Activated CD8-positive, alpha-beta memory T cell treated with anti-CD3 and anti-CD28 coated beads for 48 hours (primary cell): ENCODE measurements around the gene REPIN1.

ENCODE experiments used
- DNase-seq, 3 experiments: peaks; one replicate each; pipeline ENCODE4 v3.0.0-alpha.2; 2020; ENCODE audit warnings: low read depth in 2 of 3, low spot score in 2 of 3

The REPIN1 gene

GRCh38 chr7:150368096-150368883 is at the start of gene REPIN1:
TSS of gene REPIN1 (plus strand) at chr7:150368822. CDS start at chr7:150369712, 890 bp downstream.
- DNase-seq = peak; percentile 54 to 62 (median 61)

GRCh38 chr7:150321788-150322113 is 46.9 kb upstream of the REPIN1 start:
- DNase-seq = no peak

GRCh38 chr7:150322114-150322832 is 46.3 kb upstream of the REPIN1 start:
- peak in 2 of 3 experiments; percentile 16 to 58 for DNase-seq

- peak; percentile 45 to 50 (median 45) for DNase-seq
Measured at GRCh38 chr7:150322833-150323681, 45.6 kb upstream of the REPIN1 start, which contains the start of the genes ACTR3C and LRRC61. TSS of gene ACTR3C (minus strand) at chr7:150323545. CDS start at chr7:150295296, 28,249 bp downstream. TSS of gene LRRC61 (plus strand) at chr7:150323355. CDS start at chr7:150336862, 13,507 bp downstream.

- DNase-seq = no peak
Measured at GRCh38 chr7:150323682-150324372, 44.8 kb upstream of the REPIN1 start.

- no peak for DNase-seq
Measured at GRCh38 chr7:150324373-150324961, 44.2 kb upstream of the REPIN1 start.

- DNase-seq = no peak
Measured at GRCh38 chr7:150325110-150325611, 43.5 kb upstream of the REPIN1 start.

- DNase-seq = no peak
Measured at GRCh38 chr7:150325901-150326300, 42.7 kb upstream of the REPIN1 start.

GRCh38 chr7:150326657-150327268 is 41.9 kb upstream of the REPIN1 start:
- DNase-seq = no peak

- no peak for DNase-seq
Measured at GRCh38 chr7:150327308-150327707, 41.3 kb upstream of the REPIN1 start.

GRCh38 chr7:150329331-150330120 is 39.1 kb upstream of the REPIN1 start:
- DNase-seq = no peak

- no peak for DNase-seq
Measured at GRCh38 chr7:150330211-150330885, 38.3 kb upstream of the REPIN1 start.

GRCh38 chr7:150332852-150333635 is 35.6 kb upstream of the REPIN1 start:
- DNase-seq = no peak

GRCh38 chr7:150333659-150334058 is 35.0 kb upstream of the REPIN1 start:
- no peak for DNase-seq

GRCh38 chr7:150334108-150334507 is 34.5 kb upstream of the REPIN1 start:
- DNase-seq = no peak

GRCh38 chr7:150335108-150335773 is 33.4 kb upstream of the REPIN1 start:
- no peak for DNase-seq

GRCh38 chr7:150335774-150336112 is 32.9 kb upstream of the REPIN1 start:
- no peak for DNase-seq
